Astrocyte of the cerebellum (primary cell): ENCODE data around the gene PDE4C.

Experiments used
- DNase-seq: peaks from one replicate; pipeline ENCODE4 v3.0.0-alpha.2; 2011; ENCODE audit warnings: low read depth
- H3K4me3 ChIP-seq: 2 replicates; pipeline ENCODE4 v1.5.1; 2011; ENCODE audit warnings: mild to moderate bottlenecking, low read depth, low read length, moderate library complexity
- in situ Hi-C: cut with HindIII; loops from 2 replicates; pipeline ENCODE4 v1.10.0; 2017; ENCODE audit warnings: low sequenced_read_pairs
- TF ChIP-seq, protein P1 (sequence below): IDR thresholded peaks from 2 replicates; pipeline ENCODE4 v1.5.1; 2012; ENCODE audit warnings: low read length, low read depth, moderate library complexity, mild to moderate bottlenecking; ENCODE audit errors: missing control alignments

The PDE4C gene

DNA sequence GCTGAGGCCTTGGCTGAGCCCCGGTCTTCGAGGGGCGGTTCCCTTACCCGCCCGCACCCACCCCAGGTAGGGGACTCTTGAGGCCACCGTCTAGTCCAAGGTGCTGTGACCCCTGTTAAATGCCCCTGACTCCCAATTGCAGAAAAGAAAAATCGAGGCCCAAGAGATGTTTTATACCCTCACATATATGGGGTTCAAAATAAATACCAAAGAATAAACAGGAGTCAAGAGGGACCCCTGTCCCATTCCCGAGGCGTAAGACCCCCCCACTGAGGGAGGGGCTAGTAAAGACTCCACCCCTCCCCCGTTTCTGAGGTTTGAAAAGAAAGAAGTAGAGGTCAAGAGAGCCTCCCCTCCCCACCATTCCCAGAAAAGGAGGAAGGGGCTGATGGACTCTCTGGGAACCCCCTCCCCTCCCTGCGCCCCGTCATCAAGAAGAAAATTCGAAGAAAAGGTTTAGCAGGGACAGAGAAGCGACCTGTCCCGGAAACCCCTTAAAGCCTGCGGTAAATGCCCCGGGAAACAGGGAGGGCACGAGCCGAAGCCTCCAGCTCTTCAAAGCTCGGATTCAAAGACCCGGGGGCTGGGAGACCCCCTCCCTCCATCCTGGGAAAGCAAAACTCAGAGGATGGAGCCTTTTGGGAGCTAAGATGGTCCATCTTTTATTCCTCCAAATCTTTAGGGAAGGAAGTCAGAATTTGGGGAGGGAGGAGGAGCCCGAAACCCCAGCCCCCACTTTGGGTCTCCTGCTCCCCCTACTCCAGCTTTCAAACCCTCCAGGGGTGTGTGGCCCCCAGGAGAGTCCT is 21.6 kb downstream of the PDE4C start:
- peak; percentile 34 for DNase-seq
- TF ChIP-seq, protein P1, sequence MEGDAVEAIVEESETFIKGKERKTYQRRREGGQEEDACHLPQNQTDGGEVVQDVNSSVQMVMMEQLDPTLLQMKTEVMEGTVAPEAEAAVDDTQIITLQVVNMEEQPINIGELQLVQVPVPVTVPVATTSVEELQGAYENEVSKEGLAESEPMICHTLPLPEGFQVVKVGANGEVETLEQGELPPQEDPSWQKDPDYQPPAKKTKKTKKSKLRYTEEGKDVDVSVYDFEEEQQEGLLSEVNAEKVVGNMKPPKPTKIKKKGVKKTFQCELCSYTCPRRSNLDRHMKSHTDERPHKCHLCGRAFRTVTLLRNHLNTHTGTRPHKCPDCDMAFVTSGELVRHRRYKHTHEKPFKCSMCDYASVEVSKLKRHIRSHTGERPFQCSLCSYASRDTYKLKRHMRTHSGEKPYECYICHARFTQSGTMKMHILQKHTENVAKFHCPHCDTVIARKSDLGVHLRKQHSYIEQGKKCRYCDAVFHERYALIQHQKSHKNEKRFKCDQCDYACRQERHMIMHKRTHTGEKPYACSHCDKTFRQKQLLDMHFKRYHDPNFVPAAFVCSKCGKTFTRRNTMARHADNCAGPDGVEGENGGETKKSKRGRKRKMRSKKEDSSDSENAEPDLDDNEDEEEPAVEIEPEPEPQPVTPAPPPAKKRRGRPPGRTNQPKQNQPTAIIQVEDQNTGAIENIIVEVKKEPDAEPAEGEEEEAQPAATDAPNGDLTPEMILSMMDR = no peak
- H3K4me3 ChIP-seq = peak overlapping the region; percentile 66
- in situ Hi-C loops = no loop called here

DNA sequence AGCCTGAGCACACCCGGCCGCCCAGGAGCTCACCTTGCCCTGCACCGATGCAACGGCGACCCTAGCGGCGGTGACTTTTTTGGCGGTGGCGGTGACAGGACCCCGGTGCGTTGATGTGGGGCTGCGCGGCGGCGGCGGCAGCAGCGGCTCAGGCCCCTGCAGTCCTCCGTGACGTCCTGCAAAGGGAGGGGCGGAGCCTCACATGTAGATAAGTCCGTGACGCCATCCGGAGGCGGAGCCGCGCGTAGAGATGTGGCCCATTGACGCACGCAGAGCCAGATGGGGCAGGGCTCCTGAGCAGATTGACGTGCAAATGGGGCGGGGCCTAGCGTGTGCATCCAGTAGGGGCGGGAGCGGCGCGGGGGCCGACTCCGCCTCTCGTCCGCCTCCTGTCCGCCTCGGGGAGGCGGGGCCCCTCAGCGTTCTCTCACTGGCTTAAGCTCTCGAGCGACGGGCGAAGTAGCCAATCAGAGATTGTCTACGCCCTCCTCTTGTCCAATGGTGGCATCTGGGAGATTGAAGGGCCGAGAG is 22.3 kb downstream of the PDE4C start, which contains the start of gene RAB3A:
Gene RAB3A (minus strand): TSS at position 180 of the 531 bp plus-strand sequence. CDS start 1,302 bp downstream, outside the sequence.
- DNase-seq = peak; percentile 100
- peak within 1 kb of the TSS; percentile 71 for H3K4me3 ChIP-seq
- TF ChIP-seq, protein P1 = no peak
- in situ Hi-C loops = no loop called here

DNA sequence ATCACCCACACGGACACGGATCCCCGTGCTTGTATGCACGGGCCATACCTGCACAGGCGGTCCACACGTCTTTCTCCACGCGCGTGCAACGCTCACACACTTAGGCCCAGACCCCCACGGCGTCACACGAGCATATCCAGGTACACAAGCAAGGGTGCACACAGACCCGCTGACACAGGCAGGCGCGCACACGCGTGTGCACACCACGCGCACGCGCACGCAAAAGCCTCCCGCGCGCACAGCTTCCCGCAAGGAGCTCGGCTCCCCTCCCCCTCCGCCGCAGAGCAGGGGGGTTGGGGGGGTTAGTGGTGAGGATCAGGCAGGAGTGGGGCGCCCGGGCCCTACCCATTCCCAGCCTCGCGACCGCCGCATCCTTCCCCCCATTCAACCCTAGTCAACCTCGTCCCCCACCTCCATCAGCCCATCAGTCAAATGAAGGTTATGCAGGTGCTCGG is 22.8 kb downstream of the PDE4C start:
- peak overlapping the region; percentile 71 for H3K4me3 ChIP-seq
- TF ChIP-seq, protein P1 = no peak
- no peak for DNase-seq
- in situ Hi-C loops = no loop called here

DNA sequence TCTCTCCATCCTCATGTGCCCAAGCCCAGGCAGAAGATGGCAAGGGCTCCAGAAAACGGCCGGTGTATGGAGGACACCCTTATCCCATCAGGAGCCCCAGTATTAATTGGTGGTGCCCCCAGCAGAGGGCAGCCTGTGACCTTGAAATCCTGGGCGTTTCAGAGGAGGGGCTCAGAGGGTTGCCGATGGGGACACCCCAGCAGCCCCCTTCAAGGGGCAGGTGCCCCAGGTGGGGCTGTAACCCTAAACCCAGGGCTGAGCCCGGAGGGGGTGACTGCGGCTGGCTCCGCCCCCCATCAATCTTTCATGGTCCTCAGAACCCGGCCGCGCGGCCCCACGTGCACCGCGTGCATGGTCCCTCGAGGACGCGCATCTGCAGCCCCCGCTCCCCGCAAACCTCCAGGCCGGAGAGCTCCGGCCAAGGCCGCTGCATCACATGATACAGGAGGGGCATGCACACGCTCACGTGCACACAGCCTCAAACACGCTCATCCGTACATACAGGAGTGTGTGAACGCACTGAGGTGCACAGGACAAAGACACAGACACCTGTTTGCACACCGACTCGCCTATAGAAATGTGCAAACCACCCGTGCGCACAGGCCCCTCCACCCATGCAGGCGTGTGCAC is 23.3 kb downstream of the PDE4C start:
- DNase-seq = no peak
- in situ Hi-C loops = no loop called here
- TF ChIP-seq, protein P1 = peak; percentile 21
- peak overlapping the region; percentile 71 for H3K4me3 ChIP-seq

DNA sequence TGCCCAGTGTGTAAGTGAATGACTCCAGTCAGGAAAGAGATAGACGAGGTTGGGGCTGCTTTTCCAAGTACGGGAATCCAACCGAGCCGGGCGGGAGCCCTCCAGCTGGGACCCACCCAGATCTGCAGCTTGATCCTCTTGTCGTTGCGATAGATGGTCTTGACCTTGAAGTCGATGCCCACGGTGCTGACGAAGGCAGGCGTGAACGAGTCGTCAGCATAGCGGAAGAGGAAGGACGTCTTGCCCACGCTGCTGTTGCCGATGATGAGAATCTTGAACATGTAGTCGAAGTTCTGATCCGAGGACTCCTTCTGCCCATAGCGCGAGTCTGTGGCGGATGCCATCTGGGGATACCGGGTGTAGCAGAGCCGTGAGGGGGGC is 23.9 kb downstream of the PDE4C start:
- DNase-seq = no peak
- in situ Hi-C loops = no loop called here
- TF ChIP-seq, protein P1 = no peak
- H3K4me3 ChIP-seq = no peak overlapping the region

DNA sequence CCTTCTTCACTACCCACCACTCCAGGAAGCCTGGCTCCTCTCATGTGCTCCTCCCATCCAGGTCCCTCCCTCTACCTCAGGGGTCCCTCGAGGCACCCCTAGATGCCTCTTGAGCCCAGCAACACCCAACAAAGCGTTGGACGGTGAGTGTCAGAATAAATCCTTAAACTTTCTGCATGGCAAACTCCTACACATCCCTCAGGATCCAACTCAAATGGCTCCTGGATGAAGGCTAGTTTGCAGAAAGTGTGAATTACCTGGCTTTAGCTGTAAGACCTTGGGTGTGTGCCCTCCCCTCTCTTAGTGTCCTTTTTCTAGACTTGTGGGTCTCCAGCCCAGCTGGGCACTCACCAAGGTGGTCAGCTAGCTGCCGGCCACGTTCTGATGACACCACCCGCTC is 27.9 kb downstream of the PDE4C start:
- DNase-seq = no peak
- in situ Hi-C loops = no loop called here
- TF ChIP-seq, protein P1 = no peak
- no peak overlapping the region for H3K4me3 ChIP-seq
